WI38 (cell line): ENCODE results near the gene PTPN5.

Experiments
- H3K4me3 ChIP-seq: 2 replicates; pipeline ENCODE4 v1.5.1; 2011; ENCODE audit warnings: low read depth, mild to moderate bottlenecking, control low read depth, low read length
- TF ChIP-seq, protein P1 (sequence below): IDR thresholded peaks from 2 replicates; pipeline ENCODE4 v1.5.1; 2012; ENCODE audit warnings: low read depth, mild to moderate bottlenecking, control low read depth, low read length

The PTPN5 gene

DNA sequence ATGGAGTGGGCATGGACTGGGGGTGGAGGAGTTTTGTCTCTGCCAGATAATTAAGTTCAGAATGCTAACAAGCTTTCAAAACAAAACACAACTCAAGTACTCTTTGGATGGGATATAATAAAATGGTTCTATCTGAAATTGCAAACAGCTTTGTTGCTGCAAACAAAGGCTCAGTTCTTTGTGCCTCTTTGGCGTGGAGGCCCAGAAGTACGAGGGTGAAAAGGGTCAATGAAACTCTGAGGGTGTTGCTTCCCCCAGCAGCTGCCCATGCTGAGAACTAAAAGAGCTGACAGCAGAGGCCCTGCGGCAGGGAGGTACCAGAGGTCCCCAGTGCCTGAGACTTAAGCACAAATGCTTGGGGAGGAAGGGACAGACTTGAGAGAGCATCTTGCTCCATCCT lies 39.1 kb downstream of the PTPN5 start:
- no peak overlapping the region for H3K4me3 ChIP-seq
- TF ChIP-seq, protein P1, sequence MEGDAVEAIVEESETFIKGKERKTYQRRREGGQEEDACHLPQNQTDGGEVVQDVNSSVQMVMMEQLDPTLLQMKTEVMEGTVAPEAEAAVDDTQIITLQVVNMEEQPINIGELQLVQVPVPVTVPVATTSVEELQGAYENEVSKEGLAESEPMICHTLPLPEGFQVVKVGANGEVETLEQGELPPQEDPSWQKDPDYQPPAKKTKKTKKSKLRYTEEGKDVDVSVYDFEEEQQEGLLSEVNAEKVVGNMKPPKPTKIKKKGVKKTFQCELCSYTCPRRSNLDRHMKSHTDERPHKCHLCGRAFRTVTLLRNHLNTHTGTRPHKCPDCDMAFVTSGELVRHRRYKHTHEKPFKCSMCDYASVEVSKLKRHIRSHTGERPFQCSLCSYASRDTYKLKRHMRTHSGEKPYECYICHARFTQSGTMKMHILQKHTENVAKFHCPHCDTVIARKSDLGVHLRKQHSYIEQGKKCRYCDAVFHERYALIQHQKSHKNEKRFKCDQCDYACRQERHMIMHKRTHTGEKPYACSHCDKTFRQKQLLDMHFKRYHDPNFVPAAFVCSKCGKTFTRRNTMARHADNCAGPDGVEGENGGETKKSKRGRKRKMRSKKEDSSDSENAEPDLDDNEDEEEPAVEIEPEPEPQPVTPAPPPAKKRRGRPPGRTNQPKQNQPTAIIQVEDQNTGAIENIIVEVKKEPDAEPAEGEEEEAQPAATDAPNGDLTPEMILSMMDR = no peak

DNA sequence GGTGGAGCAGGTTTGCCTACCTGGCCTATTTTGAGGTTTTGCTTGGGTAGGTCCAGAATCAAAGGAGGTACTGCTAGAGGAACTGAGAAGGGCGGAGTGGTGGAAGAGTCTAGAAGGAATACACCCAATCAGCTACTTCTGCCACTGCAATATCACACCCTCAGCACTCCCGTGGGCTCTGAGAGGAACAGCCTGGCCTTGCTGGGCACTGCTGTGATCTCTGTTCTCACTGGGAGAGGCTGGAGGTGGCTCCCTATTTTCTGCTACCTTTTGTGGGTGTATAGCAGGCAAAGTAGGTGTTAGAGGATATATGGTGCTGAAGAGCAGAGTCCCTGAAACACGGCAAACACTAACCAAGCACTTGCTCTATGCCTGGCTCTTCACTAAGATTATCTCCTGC lies 40.7 kb downstream of the PTPN5 start:
- H3K4me3 ChIP-seq = no peak overlapping the region
- TF ChIP-seq, protein P1 = no peak

DNA sequence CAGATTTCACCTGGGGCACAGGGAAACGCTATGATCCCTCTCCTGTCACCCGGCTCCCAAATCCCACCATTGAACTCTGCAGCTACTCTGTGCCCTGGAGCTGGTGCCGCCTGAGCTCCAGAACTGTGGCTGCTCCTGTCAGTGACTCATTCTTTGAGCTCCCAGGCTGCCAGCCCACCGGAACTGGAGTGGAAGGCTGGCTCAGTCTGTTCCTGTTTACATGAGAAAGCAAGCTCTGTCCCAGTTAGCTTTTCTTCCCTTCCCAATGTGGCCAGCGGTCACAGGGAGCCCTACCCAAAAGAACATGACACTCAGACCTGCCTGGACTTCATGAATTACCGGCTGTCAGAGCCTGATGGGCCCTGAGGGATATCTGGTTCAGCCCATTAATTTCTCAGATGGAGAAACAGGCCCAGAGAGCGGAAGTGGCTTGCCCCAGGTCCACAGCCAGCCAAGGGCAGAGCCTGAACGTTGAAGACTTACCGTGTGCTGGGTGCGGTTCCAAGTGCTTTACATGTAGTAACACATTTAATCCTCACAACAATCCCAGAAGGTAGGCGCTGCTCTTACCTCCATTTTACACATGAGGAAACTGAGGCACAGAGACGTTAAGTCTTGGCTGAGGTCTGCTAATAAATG lies 41.8 kb downstream of the PTPN5 start:
- no peak overlapping the region for H3K4me3 ChIP-seq
- TF ChIP-seq, protein P1 = no peak

DNA sequence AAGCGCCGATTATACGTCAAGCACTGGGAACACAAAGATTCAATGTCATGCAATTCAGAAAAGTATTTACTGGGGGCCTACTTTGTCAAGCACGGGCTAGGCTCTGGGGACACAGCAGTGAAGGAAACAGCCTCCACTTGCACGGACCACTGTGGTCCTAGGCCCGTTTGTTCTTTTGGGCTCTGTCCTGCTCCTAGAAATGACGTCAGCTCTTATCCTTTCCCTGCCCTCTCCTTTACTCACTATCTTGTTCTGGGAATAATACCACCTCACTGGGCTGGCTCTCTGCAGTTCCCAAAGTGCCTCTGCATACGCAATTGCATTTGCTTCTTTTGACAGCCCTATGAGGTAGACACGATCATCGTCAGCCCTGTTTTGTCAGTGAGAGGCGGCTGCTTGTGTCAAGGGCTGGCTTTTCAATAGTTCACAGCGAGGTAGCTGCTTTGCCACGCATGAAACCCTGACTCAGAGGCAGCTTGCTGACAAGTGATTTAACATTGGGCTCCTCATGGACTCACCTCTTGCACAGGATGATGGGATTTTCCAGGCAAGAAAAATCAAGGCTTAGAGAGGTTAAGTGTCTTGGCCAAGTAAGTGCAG lies 42.7 kb downstream of the PTPN5 start:
- H3K4me3 ChIP-seq = no peak overlapping the region
- TF ChIP-seq, protein P1 = no peak

DNA sequence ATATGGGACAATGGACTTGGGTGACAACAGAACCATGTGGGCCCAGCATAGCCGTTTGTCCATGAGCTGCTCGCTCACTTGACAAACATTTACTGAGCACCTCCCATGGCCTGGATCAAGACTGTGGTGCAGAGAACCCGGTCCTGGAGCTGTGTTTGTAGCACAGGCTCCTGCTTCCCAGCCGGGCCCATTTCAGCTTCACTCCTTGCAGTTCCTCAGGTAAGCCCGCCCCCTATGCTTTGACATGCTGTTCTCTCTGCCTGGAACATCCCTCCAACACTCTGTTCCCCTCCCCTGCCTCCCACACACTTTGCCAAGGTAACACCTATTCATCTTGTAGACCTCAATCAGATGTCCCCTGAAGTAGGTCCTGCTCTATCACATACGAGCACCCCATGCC lies 46.3 kb downstream of the PTPN5 start:
- TF ChIP-seq, protein P1 = no peak
- no peak overlapping the region for H3K4me3 ChIP-seq

DNA sequence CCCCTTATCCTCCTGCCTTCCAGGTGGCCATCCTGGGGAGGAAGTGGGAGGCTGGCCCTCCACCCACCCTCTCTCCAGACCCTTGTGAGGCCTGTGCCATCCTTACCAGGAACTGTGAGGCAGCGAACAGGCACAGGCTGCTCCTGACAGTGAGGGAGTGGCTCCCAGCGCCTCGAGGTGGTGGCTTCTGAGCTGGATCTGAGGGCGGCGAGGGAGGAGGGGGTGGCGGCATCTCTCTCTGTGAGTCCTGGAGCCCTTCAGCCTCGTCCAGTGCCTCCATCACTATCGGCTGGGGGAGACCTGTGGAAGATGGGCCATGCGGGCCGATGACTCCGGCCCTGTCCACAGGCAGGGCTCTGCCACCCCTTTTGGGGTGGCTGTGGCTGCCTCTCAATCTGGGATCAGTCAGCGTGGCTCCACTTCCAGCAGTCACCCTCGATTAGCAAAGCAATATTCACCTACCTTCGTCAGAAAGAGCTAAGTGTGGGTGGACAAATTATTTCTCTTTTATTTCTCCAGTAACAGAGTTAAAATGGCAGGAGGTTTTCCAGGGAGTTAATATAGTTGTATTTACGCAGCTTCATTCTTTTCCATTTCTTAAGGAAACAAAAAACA lies 47.6 kb downstream of the PTPN5 start:
- no peak overlapping the region for H3K4me3 ChIP-seq
- TF ChIP-seq, protein P1 = no peak

DNA sequence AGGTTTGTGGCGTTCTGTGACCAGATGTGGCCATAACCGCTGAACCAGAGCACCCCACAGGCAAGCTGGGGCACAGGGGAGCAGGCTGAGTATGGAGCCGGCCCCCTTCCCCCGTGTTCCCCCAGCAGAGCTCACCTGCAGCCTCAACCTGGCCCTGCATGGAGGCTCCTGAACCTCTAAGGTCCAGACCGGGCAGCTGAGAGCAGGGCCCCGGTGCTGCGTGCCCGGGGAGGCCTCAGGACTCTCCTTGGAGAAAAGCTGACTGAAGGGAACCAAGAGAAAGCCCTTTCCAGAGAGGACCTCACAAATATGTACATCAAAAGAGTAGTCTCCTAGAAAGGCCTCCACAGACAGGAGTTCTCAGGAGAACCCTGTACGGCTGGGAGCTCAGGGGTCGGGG lies 48.2 kb downstream of the PTPN5 start:
- TF ChIP-seq, protein P1 = no peak

More for the DNA sequence above, 48.2 kb downstream of the PTPN5 start:
- no peak overlapping the region for H3K4me3 ChIP-seq
